ENCODE data around the gene SCD5. TPM values are rescaled to one million over a fixed set of nuclear protein-coding genes. Genes with fewer than 3 reads are reported as not detected.

Gene SCD5
- polyA plus RNA-seq, 2 of the 4 experiments (the other 2 are of a cell fraction), result 9.8 to 11.9 TPM

- Histone ChIP-seq H3K27ac (no peak overlapping the region), H3K4me3 (no peak overlapping the region), H3K4me2 (no peak overlapping the region), H3K4me1 (no peaks in the 10 kb centered on the region), H3K9me3 (no peaks in the 10 kb centered on the region)
- DNase-seq (ENCODE audit: low read depth in 1 of 2, low spot score in 1 of 2), result no peak
- POLR2A ChIA-PET, result no interaction called here
- WGBS (ENCODE audit: missing lambda C conversion rate), result 70% methylated on average over 2 of the region's 2 CpGs
- TF ChIP-seq ZNF302 (CRISPR knock-in tag; IDR thresholded peaks at IDR 0.05) (no peak), CEBPB (IDR thresholded peaks at IDR 0.05) (no peak), JUN (IDR thresholded peaks at IDR 0.05) (no peak), FOSB (CRISPR knock-in tag; IDR thresholded peaks at IDR 0.05) (no peak), ZSCAN20 (CRISPR knock-in tag; IDR thresholded peaks at IDR 0.05) (no peak), ESRRA (IDR thresholded peaks at IDR 0.05; ENCODE audit: borderline replicate concordance, low read length) (no peak), FOXS1 (CRISPR knock-in tag; IDR thresholded peaks at IDR 0.05) (no peak), FOSL2 (IDR thresholded peaks at IDR 0.05) (no peak), FOSL2 (CRISPR knock-in tag; IDR thresholded peaks at IDR 0.05) (no peak), CTCF (IDR thresholded peaks at IDR 0.05) (no peak)
- no peak for FAIRE-seq
- no peak for ATAC-seq
- CTCF ChIA-PET, result no interaction called here
Observed at GRCh38 chr4:82667761-82668480, 130.7 kb downstream of the SCD5 start.

GRCh38 chr4:82666970-82667665 is 131.5 kb downstream of the SCD5 start:
- no peak overlapping the region for H3K4me3 ChIP-seq
- ChIA-PET CTCF (no interaction called here), POLR2A (no interaction called here)
- no peaks in the 10 kb centered on the region for H3K4me1 ChIP-seq
- FAIRE-seq, result no peak
- H3K27ac ChIP-seq, result no peak overlapping the region
- H3K9me3 ChIP-seq, result no peaks in the 10 kb centered on the region
- DNase-seq (ENCODE audit: low read depth in 1 of 2, low spot score in 1 of 2), result no peak
- no peak for ATAC-seq
- TF ChIP-seq PBX3 (IDR thresholded peaks at IDR 0.05) (no peak), EHF (CRISPR knock-in tag; IDR thresholded peaks at IDR 0.05) (no peak), BCL3 (IDR thresholded peaks at IDR 0.05) (no peak), POLR2A (IDR thresholded peaks at IDR 0.05; ENCODE audit: low read length) (no peak)
- H3K4me2 ChIP-seq, result no peak overlapping the region
- WGBS (ENCODE audit: missing lambda C conversion rate), result 85% methylated on average over 5 of the region's 5 CpGs

- H3K4me2 ChIP-seq, result no peak overlapping the region
- H3K27ac ChIP-seq, result no peak overlapping the region
- POLR2A ChIA-PET, result no interaction called here
- no peak overlapping the region for H3K4me3 ChIP-seq
- no peak for DNase-seq (ENCODE audit: low read depth in 1 of 2, low spot score in 1 of 2)
- no peak for FAIRE-seq
- no peak for TF ChIP-seq JUNB (IDR thresholded peaks at IDR 0.05)
- no peak for TF ChIP-seq MAFK (IDR thresholded peaks at IDR 0.05; ENCODE audit: partially characterized antibody)
- no peak for TF ChIP-seq CBX8 (IDR thresholded peaks at IDR 0.05)
- TF ChIP-seq RCOR1 (IDR thresholded peaks at IDR 0.05; ENCODE audit: low read depth, low read length), result no peak
- no peak for TF ChIP-seq HES2 (IDR thresholded peaks at IDR 0.05)
- TF ChIP-seq CEBPB (IDR thresholded peaks at IDR 0.05), result no peak
- TF ChIP-seq EP300 (IDR thresholded peaks at IDR 0.05), result no peak
- no peak for TF ChIP-seq RFX5 (IDR thresholded peaks at IDR 0.05)
- no peak for TF ChIP-seq FOSB (CRISPR knock-in tag; IDR thresholded peaks at IDR 0.05)
- no peaks in the 10 kb centered on the region for H3K4me1 ChIP-seq
- no peaks in the 10 kb centered on the region for H3K9me3 ChIP-seq
- ATAC-seq, result no peak
- 70% methylated on average over 6 of the region's 6 CpGs for WGBS (ENCODE audit: missing lambda C conversion rate)
- CTCF ChIA-PET, result interaction anchor here (0.8 to 2.0 kb wide), 2 partner anchors 10 to 78 kb away, joined by 3 to 4 read pairs; no protein-coding TSS in a partner anchor
Observed at GRCh38 chr4:82661181-82661992, 137.2 kb downstream of the SCD5 start.

Measured in A549 (cell line).